GM10266 (cell line): ENCODE measurements around the gene SATB2.

Source experiments
- DNase-seq: peaks from one replicate; pipeline ENCODE4 v3.0.0; 2012; ENCODE audit errors: extremely low spot score
- CTCF ChIP-seq: IDR thresholded peaks from 2 replicates; pipeline ENCODE4 v1.5.1; 2012; ENCODE audit warnings: mild to moderate bottlenecking, low read depth; ENCODE audit not compliant: control insufficient read depth, insufficient read depth; ENCODE audit errors: missing control alignments

The SATB2 gene

DNA sequence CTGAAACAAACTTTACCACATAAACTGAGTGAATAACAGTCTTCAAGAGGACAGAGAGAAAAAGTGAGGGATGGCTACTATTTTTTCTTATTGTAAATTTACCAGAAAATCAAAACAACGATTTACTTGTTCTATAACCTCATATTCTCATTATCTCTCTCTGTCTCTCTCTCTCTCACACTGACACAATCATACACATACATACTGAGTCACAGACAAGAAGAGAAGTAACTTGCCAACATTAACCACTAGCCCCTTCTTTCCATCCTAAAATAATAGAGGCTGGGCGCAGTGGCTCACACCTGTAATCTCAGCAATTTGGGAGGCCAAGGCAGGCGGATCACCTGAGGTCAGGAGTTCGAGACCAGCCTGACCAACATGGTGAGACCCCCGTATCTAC lies 18.2 kb downstream of the SATB2 start:
- DNase-seq = no peak
- TF ChIP-seq CTCF = no peak

GRCh38 chr2:199439066-199439465 lies 18.7 kb downstream of the SATB2 start:
- no peak for DNase-seq
- TF ChIP-seq CTCF = no peak

GRCh38 chr2:199434555-199434954 lies 23.2 kb downstream of the SATB2 start:
- TF ChIP-seq CTCF = no peak
- DNase-seq = no peak

- no peak for TF ChIP-seq CTCF
- no peak for DNase-seq
Observed at GRCh38 chr2:199433204-199433832, 24.4 kb downstream of the SATB2 start.

DNA sequence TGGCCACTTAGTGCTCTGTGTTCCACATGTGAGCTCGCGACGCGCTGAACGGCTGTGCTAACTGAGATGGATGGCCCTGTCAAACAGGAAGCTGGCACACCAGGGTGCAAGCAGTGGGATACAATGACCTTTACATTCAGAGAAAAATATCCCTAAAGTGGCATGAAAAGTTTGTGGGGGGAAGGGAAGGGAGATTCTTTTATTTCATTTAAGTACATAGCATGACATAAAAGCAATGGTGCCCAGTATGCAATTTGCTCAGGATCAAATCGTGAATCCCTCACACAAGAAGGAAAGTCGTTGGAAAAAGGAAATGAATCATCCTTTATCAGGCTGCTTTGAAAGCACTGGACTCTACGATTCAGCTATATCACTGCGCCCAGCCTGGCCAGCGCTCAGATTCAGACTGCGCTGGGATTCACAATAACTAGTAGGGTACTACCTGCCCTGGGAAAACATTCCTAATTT lies 26.0 kb downstream of the SATB2 start:
- TF ChIP-seq CTCF = no peak
- no peak for DNase-seq

- no peak for TF ChIP-seq CTCF
- no peak for DNase-seq
Observed at GRCh38 chr2:199430214-199430613, 27.5 kb downstream of the SATB2 start.

DNA sequence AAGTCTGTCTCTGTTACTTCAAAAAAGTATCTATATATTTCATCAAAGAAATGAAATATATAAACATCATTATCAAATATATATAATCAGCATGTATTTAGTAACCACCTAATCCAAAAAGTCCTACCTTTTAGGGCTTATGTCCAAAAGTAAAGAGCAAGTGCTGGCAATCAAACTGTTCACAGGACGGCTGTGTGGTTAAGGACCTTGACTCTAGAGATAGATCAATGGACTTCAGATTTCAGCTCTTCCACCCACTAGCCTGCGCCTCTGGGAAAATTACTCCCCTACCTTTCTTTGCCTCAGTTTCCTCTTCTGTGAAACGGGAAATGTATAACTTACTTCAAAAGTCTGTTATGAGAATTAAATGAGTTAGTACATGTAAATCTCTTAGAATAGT lies 29.4 kb downstream of the SATB2 start:
- no peak for TF ChIP-seq CTCF
- no peak for DNase-seq
